HepG2 (cell line): ENCODE measurements around the gene SOX12. TPM values are rescaled to one million over a fixed set of nuclear protein-coding genes. Genes with fewer than 3 reads are reported as not detected.
"Not testable (repeated sequence)": the region's sequence is repeated elsewhere in the genome, so short reads cannot be mapped to it uniquely, and the experiment has no call there.

Experiments used
- ATAC-seq: fragments of 200-7000 bp; cut with Tn5 transposase; 3 replicates; pipeline ENCODE4 v1.9.1; 2020; ENCODE audit warnings: mild to moderate bottlenecking, moderate library complexity
- BruUV-seq: library from RNA; stranded (reverse); fragments of 400-500 nt; replicated peaks from 2 replicates; lab custom pipeline; 2021; lab: Mats Ljungman, UMichigan
- CTCF ChIA-PET: fragments of 300-600 bp; formaldehyde crosslinking; extraction: SDS; loops from one replicate; lab custom pipeline; 2021; ENCODE audit warnings: low total read pairs, inconsistent platforms, low intra/inter-chr PET ratio; lab: Yijun Ruan, JAX
- POLR2A ChIA-PET: fragments of 350-600 bp; sonication (Branson Sonifier 250); formaldehyde crosslinking; loops from one replicate; lab custom pipeline; 2020; ENCODE audit warnings: antibody characterized with exemption, inconsistent platforms; lab: Yijun Ruan, JAX
- DNase-seq: peaks from one replicate; pipeline ENCODE4 v3.0.0-alpha.2; 2015; ENCODE audit warnings: low spot score
- FAIRE-seq: peaks from 3 replicates; lab custom pipeline; 2011; peaks lifted over from hg19 to GRCh38; lab: Jason Lieb, UNC
- H2AFZ ChIP-seq: one replicate; pipeline ENCODE4 v1.6.1; 2011; ENCODE audit warnings: low read length, inconsistent platforms
- H3K27ac ChIP-seq: fragments of 300-600 bp; 3 replicates; pipeline ENCODE4 v1.8.0; 2011; ENCODE audit warnings: mixed run types, mild to moderate bottlenecking, mixed read lengths, low read length, inconsistent platforms; ENCODE audit not compliant: insufficient read depth; ENCODE audit errors: extremely low read length
- H3K27me3 ChIP-seq, 2 experiments: fragments of 200-600 bp in 1 of 2; 2 replicates in 1 of 2; 3 replicates in 1 of 2; pipeline versions ENCODE4 v1.6.0 to v1.8.0; 2011; ENCODE audit warnings: low read length in 2 of 2, mild to moderate bottlenecking in 2 of 2, moderate library complexity in 2 of 2, inconsistent platforms in 1 of 2; ENCODE audit not compliant: insufficient read depth in 2 of 2, control insufficient read depth in 1 of 2
- H3K36me3 ChIP-seq, 2 experiments: fragments of 200-600 bp in 1 of 2; replicated peaks in 1 of 2; 2 replicates in 1 of 2; 3 replicates in 1 of 2; pipeline versions ENCODE4 v1.5.1 to v1.8.0; 2011; ENCODE audit warnings: low read length in 2 of 2, inconsistent platforms in 1 of 2; ENCODE audit not compliant: insufficient read depth in 2 of 2, control insufficient read depth in 1 of 2
- H3K4me1 ChIP-seq: 2 replicates; pipeline ENCODE4 v1.5.1; 2012; ENCODE audit warnings: low read length, inconsistent platforms; ENCODE audit not compliant: insufficient read depth
- H3K4me2 ChIP-seq: 2 replicates; pipeline ENCODE4 v1.6.0; 2011; ENCODE audit warnings: low read depth, low read length, inconsistent platforms
- H3K4me3 ChIP-seq, 3 experiments: fragments of 200-600 bp in 1 of 3; sonication (generic), shearing (Covaris generic) in 1 of 3; replicated peaks in 1 of 3; 2 replicates each; pipeline ENCODE4 v1.5.1; 2011 to 2016; ENCODE audit warnings: low read length in 3 of 3, inconsistent platforms in 2 of 3, low read depth in 2 of 3, mild to moderate bottlenecking in 2 of 3, control low read depth in 1 of 3, mixed read lengths in 1 of 3; ENCODE audit not compliant: insufficient read depth in 1 of 3
- H3K79me2 ChIP-seq: one replicate; pipeline ENCODE4 v1.6.1; 2011; ENCODE audit warnings: low read length, inconsistent platforms; ENCODE audit not compliant: insufficient read depth
- H3K9ac ChIP-seq: 2 replicates; pipeline ENCODE4 v1.6.0; 2011; ENCODE audit warnings: mild to moderate bottlenecking, low read depth, low read length, inconsistent platforms; ENCODE audit not compliant: insufficient read depth
- H3K9me3 ChIP-seq: 2 replicates; pipeline ENCODE4 v1.5.1; 2012; ENCODE audit warnings: mild to moderate bottlenecking, low read length
- H4K20me1 ChIP-seq: 2 replicates; pipeline ENCODE4 v1.6.0; 2011; ENCODE audit warnings: inconsistent platforms, mild to moderate bottlenecking, low read length, moderate library complexity; ENCODE audit not compliant: insufficient read depth
- ATF7 ChIP-seq, 2 experiments: fragments of 450-650 bp in 1 of 2; sonication (generic) in 1 of 2; formaldehyde crosslinking in 1 of 2; IDR thresholded peaks; 2 replicates each; pipeline versions ENCODE4 v1.4.0 to v1.6.1; 2016 to 2020; ENCODE audit warnings: antibody characterized with exemption in 1 of 2, mild to moderate bottlenecking in 1 of 2, missing genetic modification reagents in 1 of 2
- CBX5 ChIP-seq: sonication (generic); formaldehyde crosslinking; IDR thresholded peaks from 2 replicates; pipeline ENCODE4 v1.4.0; 2020; ENCODE audit warnings: missing genetic modification reagents, borderline replicate concordance
- EP300 ChIP-seq, 3 experiments: sonication (generic) in 1 of 3; formaldehyde crosslinking in 1 of 3; IDR thresholded peaks; 2 replicates each; pipeline versions ENCODE4 v1.5.1 to v1.6.1; 2011 to 2020; ENCODE audit warnings: low read depth in 2 of 3, low read length in 2 of 3, borderline replicate concordance in 1 of 3, improper control_type of control experiment in 1 of 3, mild to moderate bottlenecking in 1 of 3, missing genetic modification reagents in 1 of 3, moderate library complexity in 1 of 3
- FOSL2 ChIP-seq: sonication (generic); formaldehyde crosslinking; IDR thresholded peaks from 2 replicates; pipeline ENCODE4 v1.4.0; 2020; ENCODE audit warnings: missing genetic modification reagents
- IKZF4 ChIP-seq: sonication (generic); formaldehyde crosslinking; IDR thresholded peaks from 2 replicates; pipeline ENCODE4 v1.5.1; 2020; ENCODE audit warnings: borderline replicate concordance, mild to moderate bottlenecking, low read depth, missing genetic modification reagents; ENCODE audit errors: not compliant biosample characterization
- MATR3 ChIP-seq: sonication (generic); formaldehyde crosslinking; IDR thresholded peaks from 2 replicates; pipeline ENCODE4 v1.4.0; 2020; ENCODE audit warnings: missing genetic modification reagents
- MZF1 ChIP-seq: sonication (generic); formaldehyde crosslinking; IDR thresholded peaks from 2 replicates; pipeline ENCODE4 v1.8.1; 2023; ENCODE audit warnings: mild to moderate bottlenecking, missing genetic modification reagents, borderline replicate concordance
- RERE ChIP-seq: IDR thresholded peaks from 2 replicates; pipeline ENCODE4 v1.6.1; 2016; ENCODE audit warnings: low read depth, missing genetic modification reagents, missing compliant biosample characterization
- SAP130 ChIP-seq: IDR thresholded peaks from 2 replicates; pipeline ENCODE4 v1.6.1; 2016; ENCODE audit warnings: low read depth
- SMARCE1 ChIP-seq: fragments of 450-650 bp; IDR thresholded peaks from 2 replicates; pipeline ENCODE4 v1.6.1; 2017; ENCODE audit warnings: borderline replicate concordance
- ZNF644 ChIP-seq: IDR thresholded peaks from 2 replicates; pipeline ENCODE4 v1.6.1; 2016; ENCODE audit warnings: low read depth
- ZNF674 ChIP-seq: sonication (generic); formaldehyde crosslinking; IDR thresholded peaks from 2 replicates; pipeline ENCODE4 v1.5.0; 2020; ENCODE audit warnings: low read depth, mild to moderate bottlenecking, missing genetic modification reagents
- ZNF746 ChIP-seq: sonication (generic); formaldehyde crosslinking; IDR thresholded peaks from 2 replicates; pipeline ENCODE4 v1.8.0; 2022; ENCODE audit warnings: mild to moderate bottlenecking, missing genetic modification reagents
- WGBS: methylation state at CpG from one replicate; pipeline ENCODE4 v1.1.6; 2017; ENCODE audit warnings: low lambda C conversion rate; 5-methylcytosine and 5-hydroxymethylcytosine counted together
- in situ Hi-C: cut with HindIII; loops from 2 replicates; pipeline ENCODE4 v1.10.0; 2017; ENCODE audit warnings: low pct_unique_long_range_greater_than_20kb; ENCODE audit not compliant: extremely low pct_ligation_motif_present
- intact Hi-C: fragments of 100-400 bp; cut with micrococcal nuclease; formaldehyde crosslinking; loops from one replicate; pipeline ENCODE4 v1.10.0; 2022; ENCODE audit not compliant: unreplicated experiment
- polyA plus RNA-seq, 8 experiments: library from polyadenylated mRNA; depleted of rRNA in 3 of 8; stranded (reverse) in 7 of 8; unstranded in 1 of 8; fragments of >200 nt; fragmentation: Illumina TruSeq in 4 of 8; extraction: Trizol in 4 of 8; gene quantifications; 2 replicates each; pipeline versions ENCODE4 v1.2.1 to v1.2.3, GENCODE V29; 2011 to 2016; ENCODE audit warnings: low read depth in 4 of 8, missing spikeins in 1 of 8, mixed read lengths in 1 of 8; ENCODE audit not compliant: insufficient read depth in 1 of 8
- total RNA-seq, 5 experiments: library from RNA; depleted of rRNA; stranded (reverse); fragments of >200 nt; fragmentation: Illumina TruSeq; extraction: Trizol; gene quantifications; 2 replicates each; pipeline ENCODE4 v1.2.3, GENCODE V29; 2016; ENCODE audit warnings: low read depth in 1 of 5

The SOX12 gene
- total and polyA plus RNA-seq, 2 of the 13 experiments (the other 11 are each of a cell fraction or from before 2014, with no cell fraction given), result 10.0 to 18.7 TPM

GRCh38 chr20:336040-336439 lies 10.7 kb downstream of the SOX12 start:
- FAIRE-seq; ATAC-seq; H2AFZ ChIP-seq; H3K36me3 ChIP-seq; H3K79me2 ChIP-seq; H4K20me1 ChIP-seq; H3K27me3 ChIP-seq; H3K4me2 ChIP-seq; in situ Hi-C loops; H3K27ac ChIP-seq; H3K9ac ChIP-seq; H3K4me1 ChIP-seq; H3K9me3 ChIP-seq; CTCF ChIA-PET; intact Hi-C loops; BruUV-seq; DNase-seq; H3K4me3 ChIP-seq; POLR2A ChIA-PET; TF ChIP-seq ATF7 (CRISPR knock-in tag; IDR thresholded peaks at IDR 0.05): not testable (repeated sequence)
- WGBS, result 80% methylated on average over 1 of the region's 1 CpG
- 0 out of 2 replicates have a peak, but pooled peaks have one; percentile 10 for TF ChIP-seq ATF7 (IDR thresholded peaks at IDR 0.05)

- FAIRE-seq, result no peak
- ATAC-seq, result no peak
- ChIA-PET CTCF (no interaction called here), POLR2A (interaction anchor here (1.3 kb wide), 1 partner anchor 12 kb away, joined by 3 read pairs; no protein-coding TSS in a partner anchor)
- H3K9ac ChIP-seq, result no peak overlapping the region
- intact Hi-C loops (no loop called here), in situ Hi-C loops (no loop called here)
- peaks cover 6% of the 10 kb centered on the region for H3K79me2 ChIP-seq
- H3K27me3 ChIP-seq, result no peaks in the 10 kb centered on the region
- no peaks in the 10 kb centered on the region for H3K9me3 ChIP-seq
- H4K20me1 ChIP-seq, result no peaks in the 10 kb centered on the region
- no TSS peak for BruUV-seq
- no peak overlapping the region for H3K4me2 ChIP-seq
- no peaks in the 10 kb centered on the region for H3K36me3 ChIP-seq
- peaks cover 16% of the 10 kb centered on the region for H3K4me1 ChIP-seq
- no peak overlapping the region for H3K4me3 ChIP-seq
- 79% methylated on average over 2 of the region's 2 CpGs for WGBS
- no peak overlapping the region for H3K27ac ChIP-seq
- peak; percentile 74 for DNase-seq
- no peak overlapping the region for H2AFZ ChIP-seq
- no peak for TF ChIP-seq MZF1
- TF ChIP-seq CBX5 (CRISPR knock-in tag), result peak; percentile 72; the same call in 1 of the 2 replicates
- TF ChIP-seq FOSL2, result peak; percentile 87
- 0 out of 4 replicates have a peak, but pooled peaks of 1 of the 2 experiments have one; percentile 22 for TF ChIP-seq EP300 (IDR thresholded peaks at IDR 0.05; ENCODE audit: low read depth in 2 of 2, low read length in 2 of 2)
- 0 out of 2 replicates have a peak, but pooled peaks have one; percentile 32 for TF ChIP-seq EP300 (CRISPR knock-in tag; IDR thresholded peaks at IDR 0.05; ENCODE audit: borderline replicate concordance)
- TF ChIP-seq ZNF746 (CRISPR knock-in tag), result no peak
- peak; percentile 50 for TF ChIP-seq ZNF644 (CRISPR knock-in tag)
- 0 out of 2 replicates have a peak, but pooled peaks have one; percentile 20 for TF ChIP-seq SAP130
- no peak for TF ChIP-seq SMARCE1
- TF ChIP-seq ZNF674 (CRISPR knock-in tag), result no peak
- TF ChIP-seq RERE, result no peak
- peak; percentile 61 for TF ChIP-seq IKZF4
- TF ChIP-seq MATR3, result no peak
Measured at GRCh38 chr20:341682-342081, 16.3 kb downstream of the SOX12 start.
